ENCODE data around the gene FARP1.

Gene FARP1

GRCh38 chr13:98496479-98496791, 353.5 kb downstream of the FARP1 start:
- ChIA-PET CTCF (interaction anchor here (1.2 kb wide), 1 partner anchor 344 kb away, joined by 3 read pairs; no protein-coding TSS in a partner anchor), POLR2A (no interaction called here)
- TF ChIP-seq, protein P1, sequence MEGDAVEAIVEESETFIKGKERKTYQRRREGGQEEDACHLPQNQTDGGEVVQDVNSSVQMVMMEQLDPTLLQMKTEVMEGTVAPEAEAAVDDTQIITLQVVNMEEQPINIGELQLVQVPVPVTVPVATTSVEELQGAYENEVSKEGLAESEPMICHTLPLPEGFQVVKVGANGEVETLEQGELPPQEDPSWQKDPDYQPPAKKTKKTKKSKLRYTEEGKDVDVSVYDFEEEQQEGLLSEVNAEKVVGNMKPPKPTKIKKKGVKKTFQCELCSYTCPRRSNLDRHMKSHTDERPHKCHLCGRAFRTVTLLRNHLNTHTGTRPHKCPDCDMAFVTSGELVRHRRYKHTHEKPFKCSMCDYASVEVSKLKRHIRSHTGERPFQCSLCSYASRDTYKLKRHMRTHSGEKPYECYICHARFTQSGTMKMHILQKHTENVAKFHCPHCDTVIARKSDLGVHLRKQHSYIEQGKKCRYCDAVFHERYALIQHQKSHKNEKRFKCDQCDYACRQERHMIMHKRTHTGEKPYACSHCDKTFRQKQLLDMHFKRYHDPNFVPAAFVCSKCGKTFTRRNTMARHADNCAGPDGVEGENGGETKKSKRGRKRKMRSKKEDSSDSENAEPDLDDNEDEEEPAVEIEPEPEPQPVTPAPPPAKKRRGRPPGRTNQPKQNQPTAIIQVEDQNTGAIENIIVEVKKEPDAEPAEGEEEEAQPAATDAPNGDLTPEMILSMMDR (IDR thresholded peaks at IDR 0.05; ENCODE audit: insufficient read depth, low read length, missing control alignments), result no peak

DNA sequence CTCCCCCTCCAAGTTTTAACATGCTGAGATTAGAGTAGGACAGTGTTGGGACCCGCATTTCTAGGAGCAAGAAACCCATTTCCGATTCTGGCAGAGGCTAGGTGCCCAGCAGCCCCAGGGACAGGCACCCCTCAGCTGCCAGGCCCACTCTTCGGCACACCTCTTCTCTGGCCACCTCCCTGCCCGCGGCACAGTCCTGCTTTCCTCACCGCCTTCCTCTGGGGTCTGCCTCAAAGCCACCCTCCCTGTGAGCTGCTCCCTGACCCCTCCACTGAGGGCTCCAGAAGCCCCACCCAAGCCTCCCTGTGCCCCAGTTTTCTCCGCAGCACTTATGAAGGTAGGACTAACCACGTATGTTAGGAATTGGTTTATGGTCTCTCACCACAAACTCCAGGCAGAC, 354.1 kb downstream of the FARP1 start:
- DNase-seq (ENCODE audit: low read depth, low spot score), result no peak
- no peak overlapping the region for H3K4me3 ChIP-seq (ENCODE audit: low read depth, low read length)
- POLR2A ChIA-PET, result no interaction called here
- CTCF ChIA-PET, result interaction anchor here (1.1 kb wide), 1 partner anchor 9 kb away, joined by 3 read pairs; no protein-coding TSS in a partner anchor
- TF ChIP-seq, protein P1 (IDR thresholded peaks at IDR 0.05; ENCODE audit: insufficient read depth, low read length, missing control alignments), result no peak

More at GRCh38 chr13:98496479-98496791, 353.5 kb downstream of the FARP1 start:
- no peak for DNase-seq (ENCODE audit: low read depth, low spot score)
- H3K4me3 ChIP-seq (ENCODE audit: low read depth, low read length), result no peak overlapping the region

GRCh38 chr13:98500963-98501421, 358.1 kb downstream of the FARP1 start:
- POLR2A ChIA-PET, result no interaction called here

GRCh38 chr13:98503175-98504028, 360.5 kb downstream of the FARP1 start:
- TF ChIP-seq, protein P1 (IDR thresholded peaks at IDR 0.05; ENCODE audit: insufficient read depth, low read length, missing control alignments), result no peak
- no peak for DNase-seq (ENCODE audit: low read depth, low spot score)
- POLR2A ChIA-PET, result no interaction called here
- CTCF ChIA-PET, result interaction anchor here (1.1 to 1.5 kb wide), 3 partner anchors 8 to 339 kb away, joined by 3 to 4 read pairs (median 3); no protein-coding TSS in a partner anchor
- H3K4me3 ChIP-seq (ENCODE audit: low read depth, low read length), result no peak overlapping the region

More at GRCh38 chr13:98500963-98501421, 358.1 kb downstream of the FARP1 start:
- TF ChIP-seq, protein P1 (IDR thresholded peaks at IDR 0.05; ENCODE audit: insufficient read depth, low read length, missing control alignments), result no peak
- CTCF ChIA-PET, result no interaction called here
- no peak for DNase-seq (ENCODE audit: low read depth, low spot score)
- no peak overlapping the region for H3K4me3 ChIP-seq (ENCODE audit: low read depth, low read length)

- ChIA-PET CTCF (interaction anchor here (0.9 to 1.5 kb wide), 5 partner anchors 9 to 339 kb away, joined by 3 to 4 read pairs (median 3); no protein-coding TSS in a partner anchor), POLR2A (no interaction called here)
- TF ChIP-seq, protein P1 (IDR thresholded peaks at IDR 0.05; ENCODE audit: insufficient read depth, low read length, missing control alignments), result no peak
- DNase-seq (ENCODE audit: low read depth, low spot score), result no peak
- no peak overlapping the region for H3K4me3 ChIP-seq (ENCODE audit: low read depth, low read length)
Observed at GRCh38 chr13:98504029-98504351, 361.1 kb downstream of the FARP1 start.

GRCh38 chr13:98504371-98504963, 361.6 kb downstream of the FARP1 start:
- H3K4me3 ChIP-seq (ENCODE audit: low read depth, low read length), result no peak overlapping the region
- TF ChIP-seq, protein P1 (IDR thresholded peaks at IDR 0.05; ENCODE audit: insufficient read depth, low read length, missing control alignments), result no peak
- no peak for DNase-seq (ENCODE audit: low read depth, low spot score)
- POLR2A ChIA-PET, result no interaction called here
- CTCF ChIA-PET, result interaction anchor here (0.9 to 1.9 kb wide), 5 partner anchors 9 to 338 kb away, joined by 3 to 8 read pairs (median 3); no protein-coding TSS in a partner anchor

All from AG04449 (cell line).